DOHH2 (cell line): Measurements from ENCODE around the gene ADSL.

ENCODE experiments used
- EZH2phosphoT487 ChIP-seq: fragments of 200-600 bp; sonication (generic); IDR thresholded peaks from 2 replicates; pipeline ENCODE4 v1.6.1; 2017; ENCODE audit warnings: borderline replicate concordance, mild to moderate bottlenecking, antibody characterized with exemption, low read length, moderate library complexity, mixed read lengths
- TF ChIP-seq, protein P1 (sequence below): fragments of 200-600 bp; sonication (generic); IDR thresholded peaks from one replicate; pipeline ENCODE4 v1.5.1; 2014; ENCODE audit warnings: antibody characterized with exemption, mild to moderate bottlenecking, low read depth, low read length; ENCODE audit not compliant: poor library complexity, severe bottlenecking

DNA sequence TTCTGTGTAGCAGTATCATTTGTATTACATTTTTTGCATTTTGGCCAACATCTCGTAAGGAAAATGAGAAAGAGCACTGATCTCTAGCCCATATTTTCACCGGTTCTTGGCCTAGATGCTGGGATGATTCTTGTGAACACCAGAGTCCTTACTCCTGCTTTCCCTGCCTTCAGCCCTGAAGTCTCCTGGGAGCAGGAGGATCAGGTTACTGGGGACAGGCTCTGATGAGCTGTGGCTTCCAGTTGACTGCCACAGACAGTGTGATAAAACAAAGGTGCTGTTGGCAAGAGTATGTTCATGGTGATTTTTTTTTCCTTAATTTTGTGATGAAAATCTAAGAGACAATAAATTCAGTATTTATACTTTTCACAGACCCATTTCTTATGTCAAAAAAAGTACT, 34.2 kb upstream of the ADSL start:
- TF ChIP-seq, protein P1, sequence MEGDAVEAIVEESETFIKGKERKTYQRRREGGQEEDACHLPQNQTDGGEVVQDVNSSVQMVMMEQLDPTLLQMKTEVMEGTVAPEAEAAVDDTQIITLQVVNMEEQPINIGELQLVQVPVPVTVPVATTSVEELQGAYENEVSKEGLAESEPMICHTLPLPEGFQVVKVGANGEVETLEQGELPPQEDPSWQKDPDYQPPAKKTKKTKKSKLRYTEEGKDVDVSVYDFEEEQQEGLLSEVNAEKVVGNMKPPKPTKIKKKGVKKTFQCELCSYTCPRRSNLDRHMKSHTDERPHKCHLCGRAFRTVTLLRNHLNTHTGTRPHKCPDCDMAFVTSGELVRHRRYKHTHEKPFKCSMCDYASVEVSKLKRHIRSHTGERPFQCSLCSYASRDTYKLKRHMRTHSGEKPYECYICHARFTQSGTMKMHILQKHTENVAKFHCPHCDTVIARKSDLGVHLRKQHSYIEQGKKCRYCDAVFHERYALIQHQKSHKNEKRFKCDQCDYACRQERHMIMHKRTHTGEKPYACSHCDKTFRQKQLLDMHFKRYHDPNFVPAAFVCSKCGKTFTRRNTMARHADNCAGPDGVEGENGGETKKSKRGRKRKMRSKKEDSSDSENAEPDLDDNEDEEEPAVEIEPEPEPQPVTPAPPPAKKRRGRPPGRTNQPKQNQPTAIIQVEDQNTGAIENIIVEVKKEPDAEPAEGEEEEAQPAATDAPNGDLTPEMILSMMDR: no peak
- no peak for TF ChIP-seq EZH2phosphoT487
